HG03457 (cell line): ENCODE data around the gene LRRIQ1.
"Not testable (repeated sequence)": the region's sequence is repeated elsewhere in the genome, so short reads cannot be mapped to it uniquely, and the experiment has no call there.

Experiments used
- ATAC-seq: cut with Tn5 transposase; IDR thresholded peaks from one replicate; pipeline ENCODE4 v1.9.1; 2021; ENCODE audit warnings: moderate number of reproducible peaks; ENCODE audit not compliant: unreplicated experiment

LRRIQ1 gene, protein sequence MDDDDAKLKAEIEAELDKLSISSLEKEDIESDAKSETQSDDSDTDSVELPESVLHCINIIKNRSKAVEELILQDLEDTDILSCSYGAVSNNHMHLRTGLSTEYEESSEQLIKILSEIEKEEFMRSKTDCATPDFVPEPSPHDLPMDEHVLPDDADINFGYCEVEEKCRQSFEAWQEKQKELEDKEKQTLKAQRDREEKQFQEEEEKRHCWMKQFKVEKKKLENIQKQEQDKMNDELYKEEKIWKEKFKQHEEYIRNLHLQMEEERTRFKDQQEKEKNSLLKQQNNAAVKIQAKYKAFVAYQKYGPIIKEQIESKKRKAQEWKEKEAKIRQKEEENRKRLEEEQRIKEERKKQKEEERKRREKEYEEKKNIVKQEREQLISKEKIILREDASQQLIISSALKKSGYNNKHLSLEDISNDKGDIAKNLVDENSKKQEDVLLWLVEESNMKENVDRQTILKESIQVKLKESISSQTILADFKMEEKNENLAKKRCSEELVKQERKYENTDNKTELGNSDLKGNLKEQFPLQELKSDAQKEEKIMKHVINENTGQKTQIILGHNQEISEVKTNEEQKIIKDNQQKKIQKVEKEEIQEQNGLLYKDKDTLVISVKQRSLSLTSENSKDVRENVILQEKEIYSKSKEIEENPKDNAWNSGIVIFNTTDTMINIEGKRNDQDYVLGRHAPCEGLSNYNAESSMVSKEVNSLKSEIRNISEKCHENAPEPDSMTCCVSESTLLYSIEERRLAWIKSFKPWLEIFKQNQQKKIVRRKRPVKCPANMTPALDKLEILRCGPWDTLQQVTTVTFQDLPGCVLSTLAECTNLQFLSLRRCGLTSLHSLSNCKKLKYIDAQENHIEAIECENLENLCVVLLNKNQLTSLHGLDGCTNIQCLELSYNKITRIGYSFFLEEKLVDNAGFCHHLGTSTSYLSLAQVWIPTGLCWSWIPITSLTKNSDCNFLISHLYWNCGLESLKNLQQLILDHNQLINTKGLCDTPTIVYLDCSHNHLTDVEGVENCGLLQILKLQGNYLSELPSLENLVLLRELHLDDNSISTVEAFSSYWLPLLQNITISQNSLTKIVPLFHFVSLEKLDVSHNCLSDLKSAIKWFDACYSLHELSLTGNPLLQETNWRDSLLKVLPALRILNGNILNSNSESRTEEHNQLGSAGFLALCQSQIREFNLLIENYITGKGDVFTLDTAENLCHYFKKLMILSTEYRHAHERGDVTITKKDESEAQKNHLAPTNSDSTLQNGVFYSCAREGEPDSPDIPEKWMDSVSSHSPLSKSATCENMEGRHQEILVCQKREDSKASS (N-terminal part only)

DNA sequence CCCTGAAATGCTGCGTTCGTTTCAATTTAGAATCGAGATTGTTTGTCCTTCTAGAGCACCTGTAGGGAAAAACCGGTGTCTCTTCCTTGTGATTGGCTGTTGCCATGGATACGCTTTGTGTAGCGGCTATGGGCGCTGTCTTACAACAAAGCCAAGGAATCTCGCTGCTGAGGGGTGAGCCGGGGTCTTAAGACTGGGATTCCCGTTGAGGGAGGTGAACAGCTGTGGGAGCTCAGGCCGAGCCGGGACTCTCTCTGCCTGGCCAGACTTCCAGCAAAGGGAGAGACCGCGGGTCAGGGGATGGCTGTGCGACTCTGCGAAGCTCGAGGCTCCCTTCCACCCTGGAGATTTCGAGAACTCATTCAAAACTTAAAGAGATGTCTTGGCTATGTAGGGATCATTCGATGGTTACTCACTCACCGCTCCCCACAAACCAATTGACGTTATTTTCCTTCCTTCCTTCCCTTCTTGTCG is at the start of gene LRRIQ1, which contains the start of gene TSPAN19:
Gene LRRIQ1, plus strand, starts transcription at position 118 of the 474 bp plus-strand sequence. CDS start 1,826 bp downstream, outside the sequence.
Gene TSPAN19, minus strand, starts transcription at position 44 of the 474 bp plus-strand sequence. CDS start 6,331 bp downstream, outside the sequence.
- peak; percentile 99 for ATAC-seq

DNA sequence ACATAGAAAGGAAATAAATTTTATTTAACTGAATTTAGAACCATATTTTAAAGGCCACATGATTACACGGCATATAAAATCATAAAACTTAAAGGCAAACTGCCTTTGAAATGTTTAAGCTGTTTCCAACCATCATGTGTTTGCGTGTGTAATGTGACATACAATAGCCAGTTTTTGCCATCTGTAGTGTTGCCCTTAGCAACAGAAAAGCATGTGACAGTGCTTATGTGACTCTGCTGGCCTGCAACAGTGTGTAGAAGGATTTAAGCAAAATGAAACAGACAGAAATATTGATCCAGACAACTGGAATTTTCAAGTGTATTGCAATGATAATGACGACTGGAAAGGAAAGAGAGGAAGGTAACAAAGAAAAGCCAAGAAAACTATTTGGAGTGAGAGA is 49.6 kb upstream of the LRRIQ1 start:
- no peak for ATAC-seq

DNA sequence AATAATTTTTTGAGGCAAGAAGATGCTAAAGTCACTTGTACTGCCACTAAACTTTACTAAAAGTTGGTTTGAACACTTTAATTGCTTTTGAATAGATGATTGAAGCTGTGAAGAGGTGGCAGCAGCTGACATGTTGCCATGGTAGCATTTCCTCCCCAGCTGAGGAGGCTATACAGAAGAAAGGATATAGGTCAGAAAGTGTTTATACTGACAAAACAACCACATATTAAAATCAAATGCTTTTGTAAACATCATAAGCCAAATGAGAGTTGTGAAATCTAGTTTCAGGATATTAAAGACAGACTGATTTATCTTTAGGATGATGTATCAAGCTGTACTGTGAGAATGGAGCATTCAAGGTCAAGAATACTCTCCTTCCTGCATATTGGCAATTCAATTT is 41.7 kb upstream of the LRRIQ1 start:
- no peak for ATAC-seq

DNA sequence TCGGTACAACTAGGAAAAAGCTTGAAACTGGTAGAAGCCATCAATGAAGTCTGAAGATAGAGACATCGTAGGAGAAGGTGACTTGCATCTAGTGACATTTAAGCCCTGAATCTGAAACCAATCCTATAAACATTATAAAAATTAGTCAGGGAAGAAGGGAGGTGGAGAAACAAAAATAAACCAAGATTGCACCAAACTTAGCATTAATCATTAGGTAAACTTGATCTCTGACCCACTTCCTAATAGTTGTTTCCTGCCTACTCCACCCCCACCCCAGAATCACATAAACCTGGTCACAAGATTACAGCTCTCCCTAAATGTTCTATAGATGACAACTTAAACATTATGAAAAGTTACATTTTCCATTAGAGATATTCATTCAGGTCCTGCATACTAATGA is 40.5 kb upstream of the LRRIQ1 start:
- ATAC-seq = no peak

DNA sequence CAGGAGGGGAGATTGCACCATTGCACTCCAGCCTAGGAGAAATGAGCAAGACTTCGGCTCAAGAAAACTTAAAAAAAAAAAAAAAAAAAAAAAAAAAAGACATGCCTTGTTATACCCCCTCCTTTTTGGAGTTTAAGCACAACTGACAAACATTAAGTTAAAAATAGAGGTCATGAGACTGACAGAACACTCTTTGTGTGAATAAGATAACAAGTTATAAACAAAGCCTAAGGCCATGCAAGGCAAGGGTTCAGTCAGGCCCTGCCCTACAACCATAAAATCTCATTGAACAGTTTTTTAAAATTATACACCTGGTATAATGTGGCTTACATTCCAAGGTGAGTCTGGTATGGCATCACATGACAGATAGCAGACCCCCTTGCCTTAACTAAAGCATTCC is 39.4 kb upstream of the LRRIQ1 start:
- ATAC-seq = no peak

DNA sequence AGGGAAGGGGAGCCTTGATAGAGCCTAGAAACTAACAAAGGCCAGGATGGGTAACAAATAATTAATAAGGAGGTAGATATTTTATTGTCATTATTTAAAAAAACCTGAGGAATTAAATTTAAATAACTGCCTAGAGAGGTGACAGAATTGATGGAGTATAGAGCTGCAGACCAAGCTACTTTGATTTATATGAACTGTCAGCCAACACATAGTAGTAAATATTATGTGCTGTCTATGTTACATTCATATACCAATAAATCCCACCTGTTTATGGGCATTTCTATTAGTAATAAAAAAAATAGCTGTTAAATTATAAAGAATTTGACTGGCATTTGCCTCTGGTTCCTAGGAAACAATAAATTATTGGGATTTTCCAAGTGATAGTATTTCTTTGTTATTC is 37.8 kb upstream of the LRRIQ1 start:
- ATAC-seq = no peak

DNA sequence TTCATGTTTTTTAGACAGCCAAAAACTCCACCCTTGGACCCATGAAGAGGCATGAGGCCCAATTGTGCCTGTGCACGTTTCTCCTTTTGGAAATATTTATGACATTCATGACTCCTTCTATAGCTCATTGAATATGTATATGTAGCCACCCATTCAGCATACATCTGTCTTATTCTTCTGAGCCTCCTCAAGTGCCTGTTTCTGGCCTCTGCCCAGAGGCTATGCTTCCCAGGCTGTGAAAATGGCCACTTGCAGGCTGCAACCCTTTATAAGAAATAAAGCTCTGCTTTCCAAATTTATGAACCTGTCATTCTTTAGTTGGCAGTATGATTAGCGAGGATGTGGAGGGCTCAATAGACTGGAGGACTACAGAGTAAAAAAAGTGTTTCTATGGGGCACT is 35.4 kb upstream of the LRRIQ1 start:
- no peak for ATAC-seq

DNA sequence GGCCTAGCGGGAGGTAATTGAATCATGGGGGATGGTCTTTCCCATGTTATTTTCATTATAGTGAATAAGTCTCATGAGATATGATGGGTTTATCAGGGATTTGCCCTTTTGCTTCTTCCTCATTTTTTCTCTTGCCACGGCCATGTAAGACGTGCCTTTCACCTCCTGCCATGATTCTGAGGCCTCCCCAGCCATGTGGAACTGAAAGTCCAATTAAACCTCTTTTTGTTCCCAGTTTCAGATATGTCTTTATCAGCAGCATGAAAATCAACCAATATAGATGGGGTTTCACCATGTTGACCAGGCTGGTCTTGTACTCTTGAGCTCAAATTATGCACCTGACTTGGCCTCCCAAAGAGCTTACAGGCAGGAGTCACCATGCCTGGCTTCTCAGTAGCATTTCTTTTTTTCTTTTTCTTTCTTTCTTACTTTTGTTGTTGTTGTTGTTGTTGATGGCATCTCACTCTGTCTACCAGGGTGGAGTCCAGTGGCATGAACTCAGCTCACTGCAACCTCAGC is 33.3 kb upstream of the LRRIQ1 start:
- no peak for ATAC-seq

DNA sequence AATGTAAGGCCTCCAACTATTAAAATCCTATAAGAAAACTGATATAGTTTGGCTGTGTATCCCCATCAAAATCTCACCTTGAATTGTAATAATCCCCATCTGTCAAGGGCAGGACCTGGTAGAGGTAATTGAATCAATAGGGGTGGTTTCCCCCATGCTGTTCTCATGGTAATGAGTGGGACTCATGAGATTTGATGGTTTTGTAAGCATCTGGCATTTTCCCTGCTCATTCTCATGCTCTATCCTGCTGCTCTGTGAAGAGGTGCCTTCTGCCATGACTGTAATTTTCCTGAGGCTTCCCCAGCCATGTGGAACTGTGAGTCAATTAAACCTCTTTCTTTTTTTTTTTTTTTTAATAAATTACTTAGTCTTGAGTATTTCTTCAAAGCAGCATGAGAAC is 31.9 kb upstream of the LRRIQ1 start:
- ATAC-seq = no peak

DNA sequence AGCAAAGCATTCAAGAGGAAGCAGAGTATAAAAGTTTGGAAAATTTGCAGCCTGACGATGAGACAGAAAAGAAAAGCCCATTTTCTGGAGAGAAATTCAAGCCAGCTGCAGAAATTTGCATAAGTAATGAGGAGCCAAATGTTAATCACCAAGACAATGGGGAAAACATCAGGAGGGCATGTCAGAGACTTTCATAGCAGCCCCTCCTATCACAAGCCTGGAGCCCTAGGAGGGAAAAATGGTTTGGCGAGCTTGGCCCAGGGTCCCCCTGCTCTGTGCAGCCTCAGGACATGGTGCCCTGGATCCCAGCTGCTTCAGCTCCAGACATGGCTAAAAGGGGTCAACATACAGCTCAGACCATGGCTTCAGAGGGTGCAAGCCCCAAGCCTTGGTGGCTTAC is 31.1 kb upstream of the LRRIQ1 start:
- not testable (repeated sequence) for ATAC-seq

DNA sequence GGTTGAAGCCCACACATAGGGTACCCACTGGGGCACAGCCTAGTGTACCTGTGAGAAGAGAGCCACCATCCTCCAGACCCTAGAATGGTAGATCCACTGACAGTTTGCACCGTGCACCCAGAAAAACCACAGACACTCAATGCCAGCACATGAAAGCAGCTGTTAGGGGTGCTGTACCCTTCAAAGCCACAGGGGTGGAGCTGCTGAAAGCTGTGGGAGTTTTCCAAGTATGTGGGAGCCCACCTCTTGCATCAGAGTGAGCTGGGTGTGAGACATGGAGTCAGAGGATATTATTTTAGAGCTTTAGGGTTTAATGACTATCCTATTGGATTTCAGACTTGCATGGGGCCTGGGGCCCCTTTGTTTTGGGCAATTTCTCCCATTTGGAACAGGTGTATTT is 30.5 kb upstream of the LRRIQ1 start:
- ATAC-seq = no peak

DNA sequence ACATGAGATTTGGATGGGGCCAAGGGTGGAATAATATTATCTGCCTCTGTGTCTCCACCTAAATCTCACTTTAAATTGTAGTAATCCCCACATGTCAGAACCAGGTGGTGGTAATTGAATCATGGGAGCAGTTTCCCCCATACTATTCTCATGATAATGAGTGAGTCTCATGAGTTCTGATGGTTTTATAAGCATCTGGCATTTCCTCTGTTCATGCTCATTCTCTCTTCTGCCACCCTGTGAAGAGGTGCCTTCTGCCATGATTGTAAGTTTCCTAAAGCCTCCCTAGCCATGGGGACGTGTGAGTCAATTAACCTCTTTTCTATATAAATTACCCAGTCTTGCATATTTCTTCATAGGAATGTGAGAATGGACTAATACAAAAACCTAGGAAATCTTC is 29.9 kb upstream of the LRRIQ1 start:
- ATAC-seq = no peak

DNA sequence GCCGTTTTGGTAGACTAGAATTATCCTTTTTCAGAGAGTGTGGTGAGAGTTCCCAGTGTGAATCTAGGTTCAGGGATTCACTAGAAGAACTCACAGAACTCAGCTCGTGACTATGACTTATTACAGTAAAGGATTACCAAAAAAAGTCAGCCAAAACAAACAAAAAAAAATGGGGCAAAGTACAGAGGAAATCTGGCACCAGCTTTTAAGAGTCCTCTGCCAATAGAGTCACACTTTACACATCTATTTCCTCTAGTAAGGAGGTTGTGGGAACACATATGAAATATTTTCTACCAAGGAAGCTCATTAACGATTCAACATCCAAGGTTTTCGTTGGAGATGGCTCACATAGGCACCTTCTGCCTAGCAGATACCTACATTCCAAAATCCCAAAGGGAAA is 28.3 kb upstream of the LRRIQ1 start:
- ATAC-seq = no peak

DNA sequence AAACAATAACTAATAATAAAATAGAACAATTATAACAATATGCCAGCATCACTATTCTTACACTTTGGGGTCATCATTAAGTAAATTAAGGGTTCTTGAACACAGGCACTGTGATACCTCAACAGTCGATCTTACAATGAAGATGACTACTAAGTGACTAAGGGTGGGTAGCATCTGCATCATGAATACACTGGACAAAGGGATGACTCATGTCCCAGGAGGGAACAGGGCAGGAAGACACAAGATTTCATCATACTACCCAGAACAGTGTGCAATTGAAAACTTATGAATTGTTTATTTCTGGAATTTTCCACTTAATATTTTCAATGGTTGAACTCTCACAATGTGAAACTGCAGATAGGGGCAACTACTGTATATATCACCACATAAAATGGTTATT is 19.7 kb upstream of the LRRIQ1 start:
- ATAC-seq = no peak

DNA sequence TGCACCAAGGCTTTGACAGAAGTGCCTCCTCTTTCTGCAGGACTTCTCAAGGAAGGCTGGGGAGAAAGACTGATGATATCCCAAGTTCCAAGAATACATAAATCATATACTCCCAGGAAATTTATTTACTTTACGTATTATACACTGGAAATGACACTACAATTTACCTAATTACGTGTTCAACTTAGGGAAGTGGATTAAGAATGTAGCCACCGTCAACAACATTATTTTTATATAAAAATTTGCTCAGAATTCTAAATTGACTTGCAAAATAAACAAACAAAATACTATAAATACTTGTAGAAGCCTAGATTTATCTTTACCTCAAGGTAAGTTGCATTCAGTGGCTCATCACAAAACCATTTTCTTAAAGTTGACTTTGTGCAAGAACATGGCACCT is 19.0 kb upstream of the LRRIQ1 start:
- ATAC-seq = no peak

DNA sequence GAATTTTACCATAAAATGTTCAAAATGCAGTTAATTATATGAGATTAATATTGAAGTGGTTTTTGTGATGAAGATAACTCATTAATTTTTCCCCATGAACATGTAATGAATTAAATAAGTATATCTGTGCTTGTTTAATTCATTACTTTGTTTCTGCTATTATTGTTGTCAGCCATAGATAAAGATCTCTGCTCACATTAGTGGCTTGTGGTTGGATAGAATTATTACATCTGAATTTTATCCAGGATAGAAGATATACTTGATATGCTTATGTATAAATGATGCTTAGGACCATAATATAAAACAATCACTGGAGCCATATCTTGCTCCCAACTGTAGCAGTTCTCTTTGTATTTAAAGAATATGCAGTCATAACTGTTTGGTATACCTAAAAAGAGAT is 18.5 kb upstream of the LRRIQ1 start:
- ATAC-seq = no peak

DNA sequence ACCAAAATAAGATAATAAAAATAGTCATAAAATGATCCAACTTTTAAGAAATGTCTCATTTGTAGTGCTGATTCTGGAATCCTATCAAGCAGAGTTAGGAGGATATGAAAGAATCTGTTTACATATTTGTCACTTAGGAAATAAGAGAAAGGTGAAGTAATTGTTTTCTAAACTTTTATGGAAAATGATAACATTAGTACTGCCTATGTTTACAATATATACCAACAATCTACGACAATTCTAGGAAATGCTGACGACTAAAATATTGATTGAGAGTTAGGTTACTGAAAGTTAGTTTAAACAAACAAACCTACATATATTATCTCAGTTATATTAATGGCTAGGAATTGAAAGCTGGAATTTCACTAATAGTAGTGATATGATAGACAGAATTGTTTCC is 18.1 kb upstream of the LRRIQ1 start:
- ATAC-seq = no peak

DNA sequence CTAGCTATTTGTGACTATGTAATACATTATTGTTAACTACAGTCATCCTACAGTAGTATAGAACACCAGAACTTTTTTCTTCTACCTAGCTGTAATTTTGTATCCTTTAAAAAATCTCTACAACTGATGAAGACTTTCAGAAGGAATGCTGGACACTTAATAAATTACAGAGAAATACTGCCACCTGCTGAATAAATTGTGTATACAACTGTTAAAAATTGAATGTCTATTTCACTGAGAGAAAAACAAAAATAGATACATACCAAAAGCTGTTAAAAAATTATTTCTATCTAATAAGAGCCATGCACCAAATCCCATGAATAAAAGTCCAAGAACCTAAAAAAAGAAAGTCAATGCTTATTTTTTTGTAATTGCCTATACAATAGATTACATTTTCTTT is 6.7 kb upstream of the LRRIQ1 start:
- no peak for ATAC-seq

DNA sequence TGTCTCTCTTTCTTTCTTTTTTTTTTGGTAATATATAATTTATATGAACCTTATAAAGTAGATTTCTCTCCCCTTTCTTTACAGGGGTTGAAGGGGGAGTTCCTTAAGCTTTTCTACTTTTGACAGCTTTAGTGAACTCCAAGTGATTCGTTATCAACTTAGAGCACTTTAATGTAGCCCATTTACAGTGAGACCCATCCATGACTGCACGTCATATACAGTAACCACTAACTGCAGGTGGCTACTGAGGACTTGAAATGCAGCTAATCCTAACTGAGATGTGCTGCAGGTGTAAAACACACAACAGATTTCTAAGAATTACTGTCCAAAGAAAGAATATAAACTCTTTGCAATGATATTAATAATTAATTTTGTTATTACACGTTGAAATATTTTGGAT is 582 bp downstream of the LRRIQ1 start:
- ATAC-seq = no peak

DNA sequence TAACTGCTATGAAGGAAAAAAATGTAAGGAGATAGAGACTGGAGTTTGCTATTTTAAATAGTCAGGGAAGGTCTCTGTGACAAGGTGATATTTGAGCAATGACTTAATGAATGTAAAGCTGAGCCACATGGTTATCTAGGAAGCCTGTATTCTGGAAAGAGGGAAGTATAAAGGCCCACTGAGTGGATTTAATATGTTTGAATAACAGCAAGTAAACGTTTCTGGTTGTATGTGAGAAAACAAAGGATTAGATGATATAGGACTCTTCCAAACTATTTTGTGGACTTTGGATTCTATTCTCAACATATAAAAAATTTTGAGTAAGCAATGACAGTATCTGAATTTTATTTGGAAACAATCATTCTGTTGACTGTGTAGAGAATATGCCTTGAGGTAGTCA is 5.2 kb downstream of the LRRIQ1 start:
- no peak for ATAC-seq

DNA sequence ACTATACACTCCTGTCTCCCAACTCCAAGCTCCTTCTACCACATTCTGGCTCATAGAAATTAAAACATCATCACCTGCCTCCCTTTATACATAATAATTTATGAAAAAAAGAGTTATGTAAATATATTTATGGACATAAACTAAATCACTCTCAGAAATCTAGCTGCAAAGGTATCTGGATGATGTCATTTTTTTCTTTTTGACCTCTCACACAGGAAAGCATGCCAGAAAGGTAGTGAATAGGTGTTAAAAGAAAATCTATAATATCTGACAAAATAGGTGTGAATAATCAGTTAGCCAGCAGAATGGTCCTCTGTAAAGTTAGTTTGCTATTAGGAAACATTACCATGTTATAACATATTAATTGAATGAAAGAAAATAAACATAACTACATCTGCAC is 7.7 kb downstream of the LRRIQ1 start:
- no peak for ATAC-seq
